LoVo (cell line): ENCODE measurements around the gene CCDC90B.
"Not testable (repeated sequence)": the region's sequence is repeated elsewhere in the genome, so short reads cannot be mapped to it uniquely, and the experiment has no call there.

Experiments
- DNase-seq: peaks from one replicate; pipeline ENCODE4 v3.0.0-alpha.2; 2016; ENCODE audit warnings: low spot score

Gene CCDC90B

DNA sequence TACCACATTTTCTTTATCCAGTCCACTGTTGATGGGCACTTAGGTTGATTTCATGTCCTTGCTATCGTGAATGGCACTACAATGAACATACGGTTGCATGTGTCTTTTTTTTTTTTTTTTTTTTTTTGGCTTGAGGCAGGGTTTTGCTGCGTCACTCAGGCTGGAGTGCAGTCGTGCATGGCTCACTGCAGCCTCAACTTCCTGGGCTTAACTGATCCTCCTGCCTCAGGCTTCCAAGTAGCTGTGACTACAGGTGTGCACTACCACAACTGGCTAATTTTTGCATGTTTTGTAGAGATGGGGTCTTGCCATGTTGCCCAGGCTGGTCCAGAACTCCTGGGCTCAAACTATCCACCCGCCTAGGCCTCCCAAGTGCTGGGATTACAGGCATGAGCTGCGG, 1.5 kb upstream of the CCDC90B start:
- no peak for DNase-seq

DNA sequence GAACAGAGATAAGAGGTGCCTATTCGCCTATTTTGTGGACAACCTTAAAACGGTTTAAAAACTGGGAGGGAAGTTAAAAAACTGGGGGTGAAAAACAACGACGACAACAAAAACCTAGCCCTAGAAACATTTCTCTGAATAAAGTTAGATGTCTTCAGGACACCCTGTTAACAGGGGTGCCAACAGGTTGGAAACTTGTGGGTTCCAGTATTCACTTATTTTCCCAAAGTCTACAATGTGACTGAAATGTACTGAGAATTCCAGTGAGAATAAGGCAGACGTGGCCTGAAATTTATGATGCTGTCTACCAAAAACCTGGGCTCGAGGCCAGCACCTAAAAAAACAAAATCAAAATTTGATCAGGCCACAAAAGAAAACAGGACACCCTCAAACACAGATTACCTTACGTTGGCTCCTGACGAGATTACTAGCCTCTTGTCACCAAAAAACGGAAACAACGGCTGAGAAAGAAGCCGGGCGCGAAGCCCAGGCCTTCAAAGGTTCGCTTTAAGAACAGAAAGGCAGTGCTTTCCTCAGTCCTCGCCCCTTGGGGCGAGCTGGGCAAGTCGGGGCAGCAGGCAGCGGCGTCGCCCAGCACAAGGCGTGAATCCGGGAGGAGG, 906 bp downstream of the CCDC90B start:
- DNase-seq: no peak

- no peak for DNase-seq
Measured at GRCh38 chr11:83284501-83285150, 1.5 kb downstream of the CCDC90B start.

GRCh38 chr11:83282084-83282716, 4.0 kb downstream of the CCDC90B start:
- no peak for DNase-seq

- no peak for DNase-seq
Measured at GRCh38 chr11:83280256-83280655, 5.9 kb downstream of the CCDC90B start.

DNA sequence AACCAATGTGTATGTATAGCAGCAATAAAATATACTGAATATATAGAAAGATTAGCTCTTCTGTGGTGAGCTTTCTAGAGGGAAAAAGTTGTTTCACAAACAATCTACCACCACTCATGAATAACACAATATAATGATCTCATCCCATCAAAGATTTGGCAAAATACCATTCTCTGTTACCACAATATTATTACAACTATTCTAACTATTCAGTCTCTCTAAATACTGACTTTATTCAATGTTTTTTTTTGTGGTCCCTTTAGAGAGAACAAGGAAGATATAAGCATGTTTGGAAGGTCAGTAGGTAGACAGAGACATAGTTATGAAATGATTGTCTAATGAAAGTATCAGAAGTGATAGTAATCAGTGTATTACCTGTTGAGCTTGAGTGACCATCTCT, 7.8 kb downstream of the CCDC90B start:
- DNase-seq: no peak

DNA sequence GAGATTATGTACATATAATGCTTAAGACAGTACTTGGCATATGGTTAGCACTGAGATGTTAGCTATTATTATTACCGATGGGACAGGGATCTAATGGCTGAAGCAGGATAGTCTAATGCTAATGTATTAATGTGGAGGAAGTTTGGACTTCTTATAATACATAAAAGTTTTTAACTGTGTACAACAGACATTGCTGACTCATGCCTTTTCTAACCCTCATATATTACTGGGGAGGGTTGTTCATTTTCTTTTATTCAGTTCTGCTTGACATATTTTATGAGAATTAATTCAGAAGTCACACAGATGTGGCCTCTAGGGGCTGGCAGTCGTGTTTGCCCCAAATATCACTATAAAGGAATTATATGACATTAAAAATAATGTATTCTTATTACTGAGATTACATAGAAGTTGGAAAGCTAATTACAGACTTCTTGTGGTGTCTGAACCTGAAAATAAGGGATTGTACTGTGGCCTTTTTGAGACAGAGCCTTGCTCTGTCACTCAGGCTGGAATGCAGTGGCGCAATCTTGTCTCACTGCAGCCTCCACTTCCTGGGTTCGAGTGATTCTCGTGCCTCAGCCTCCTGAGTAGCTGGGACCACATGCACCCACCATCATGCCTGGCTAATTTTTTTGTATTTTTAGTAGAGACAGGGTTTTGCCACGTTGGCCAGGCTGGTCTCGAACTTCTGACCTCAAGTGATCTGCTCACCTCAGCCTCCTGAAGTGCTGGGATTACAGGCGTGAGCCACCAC, 10.1 kb downstream of the CCDC90B start:
- DNase-seq: no peak

- no peak for DNase-seq
Measured at GRCh38 chr11:83272627-83273026, 13.5 kb downstream of the CCDC90B start.

- DNase-seq: not testable (repeated sequence)
Measured at GRCh38 chr11:83271734-83272133, 14.4 kb downstream of the CCDC90B start.

GRCh38 chr11:83269080-83269479, 17.1 kb downstream of the CCDC90B start:
- DNase-seq: not testable (repeated sequence)

- DNase-seq: no peak
Measured at GRCh38 chr11:83265331-83265730, 20.8 kb downstream of the CCDC90B start.

DNA sequence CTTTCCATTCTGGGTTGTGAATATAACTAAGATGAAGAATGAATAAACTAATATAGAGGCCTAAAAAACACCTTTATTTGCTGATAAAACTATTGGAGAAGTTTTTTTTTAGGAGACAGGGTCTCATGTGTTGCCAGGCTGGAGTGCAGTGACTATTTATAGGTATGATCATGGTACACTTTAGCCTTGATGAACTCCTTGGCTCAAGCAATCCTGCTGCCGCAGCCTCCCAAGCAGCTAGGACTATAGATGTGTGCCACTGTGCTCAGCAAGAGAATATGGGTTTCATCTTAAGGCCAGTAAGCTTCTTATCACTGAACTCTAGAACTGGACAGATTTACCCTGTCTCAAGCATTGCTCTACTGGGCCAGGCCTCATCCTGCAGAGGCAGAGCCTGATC, 26.6 kb downstream of the CCDC90B start:
- DNase-seq: no peak

DNA sequence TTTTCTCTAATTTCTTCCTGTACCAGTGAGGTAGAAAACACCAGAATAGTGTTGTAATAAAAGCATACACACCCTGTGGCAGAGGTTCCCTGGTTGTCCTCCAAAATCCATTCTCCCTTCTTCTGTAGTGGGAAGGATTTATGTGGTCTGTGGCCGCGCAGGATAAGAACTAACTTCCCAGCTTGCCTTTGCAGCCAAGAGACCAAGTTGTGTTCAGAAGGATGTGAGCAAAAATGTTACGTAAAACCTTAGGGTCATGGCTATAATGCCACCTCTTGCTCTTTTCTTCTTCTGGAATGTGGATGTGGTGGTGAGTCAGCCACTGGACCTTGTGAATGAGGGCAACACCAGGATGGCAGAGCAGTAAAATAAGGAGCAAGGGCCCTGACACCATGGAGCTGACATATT, 28.4 kb downstream of the CCDC90B start:
- DNase-seq: peak; percentile 40

GRCh38 chr11:83256602-83257340, 29.4 kb downstream of the CCDC90B start:
- no peak for DNase-seq

GRCh38 chr11:83255366-83255765, 30.8 kb downstream of the CCDC90B start:
- DNase-seq: no peak

GRCh38 chr11:83252941-83253340, 33.2 kb downstream of the CCDC90B start:
- no peak for DNase-seq

DNA sequence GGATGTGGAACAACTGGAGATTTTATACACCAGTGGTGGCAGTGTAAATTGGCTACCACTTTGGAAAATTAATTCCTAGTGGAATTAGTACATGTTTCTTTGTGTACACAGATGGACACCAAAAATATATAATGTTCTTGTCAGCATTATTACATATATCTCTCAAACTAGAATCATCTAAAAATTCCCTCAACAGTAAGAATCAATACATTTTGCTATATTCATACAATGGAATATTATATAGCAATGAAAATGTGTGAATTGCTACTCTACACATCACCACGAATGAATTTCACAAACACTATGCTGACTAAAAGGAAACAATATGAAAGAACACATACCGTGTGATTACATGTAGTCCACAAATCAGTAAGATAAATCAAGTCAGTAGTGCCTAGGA, 33.9 kb downstream of the CCDC90B start:
- DNase-seq: no peak

GRCh38 chr11:83249972-83250593, 36.1 kb downstream of the CCDC90B start:
- DNase-seq: peak; percentile 38

- no peak for DNase-seq
Measured at GRCh38 chr11:83249445-83249844, 36.7 kb downstream of the CCDC90B start.

GRCh38 chr11:83241291-83241946, 44.7 kb downstream of the CCDC90B start:
- peak; percentile 64 for DNase-seq

GRCh38 chr11:83238111-83238510, 48.1 kb downstream of the CCDC90B start:
- no peak for DNase-seq
